K562 (cell line): ENCODE data around the gene RBMS1.

Source experiments
- POLR2A ChIP-seq: fragments of 450-650 bp; conservative IDR thresholded peaks from 2 replicates; pipeline ENCODE4 v1.6.1; 2016
- ZNF324 ChIP-seq: fragments of 250-450 bp; sonication (Bioruptor Pico); IDR thresholded peaks from 2 replicates; pipeline ENCODE4 v1.4.0; 2020; ENCODE audit warnings: mild to moderate bottlenecking
- ZNF551 ChIP-seq: fragments of 250-450 bp; sonication (Bioruptor Pico); IDR thresholded peaks from 2 replicates; pipeline ENCODE4 v1.5.0; 2021; ENCODE audit warnings: mild to moderate bottlenecking, moderate library complexity
- TF ChIP-seq, protein P1 (sequence below), 3 experiments: IDR thresholded peaks in 2 of 3; conservative IDR thresholded peaks in 1 of 3; 2 replicates each; pipeline ENCODE4 v1.5.1; 2011 to 2012; ENCODE audit warnings: low read length in 3 of 3, mild to moderate bottlenecking in 3 of 3, control low read depth in 2 of 3, improper control_type of control experiment in 1 of 3, inconsistent platforms in 1 of 3, low read depth in 1 of 3, mixed read lengths in 1 of 3, moderate library complexity in 1 of 3; ENCODE audit not compliant: insufficient read depth in 2 of 3
- TF ChIP-seq, protein P2 (sequence below): fragments of 450-650 bp; IDR thresholded peaks from 2 replicates; pipeline ENCODE4 v1.6.1; 2016; ENCODE audit warnings: low read depth, mild to moderate bottlenecking, moderate library complexity

DNA sequence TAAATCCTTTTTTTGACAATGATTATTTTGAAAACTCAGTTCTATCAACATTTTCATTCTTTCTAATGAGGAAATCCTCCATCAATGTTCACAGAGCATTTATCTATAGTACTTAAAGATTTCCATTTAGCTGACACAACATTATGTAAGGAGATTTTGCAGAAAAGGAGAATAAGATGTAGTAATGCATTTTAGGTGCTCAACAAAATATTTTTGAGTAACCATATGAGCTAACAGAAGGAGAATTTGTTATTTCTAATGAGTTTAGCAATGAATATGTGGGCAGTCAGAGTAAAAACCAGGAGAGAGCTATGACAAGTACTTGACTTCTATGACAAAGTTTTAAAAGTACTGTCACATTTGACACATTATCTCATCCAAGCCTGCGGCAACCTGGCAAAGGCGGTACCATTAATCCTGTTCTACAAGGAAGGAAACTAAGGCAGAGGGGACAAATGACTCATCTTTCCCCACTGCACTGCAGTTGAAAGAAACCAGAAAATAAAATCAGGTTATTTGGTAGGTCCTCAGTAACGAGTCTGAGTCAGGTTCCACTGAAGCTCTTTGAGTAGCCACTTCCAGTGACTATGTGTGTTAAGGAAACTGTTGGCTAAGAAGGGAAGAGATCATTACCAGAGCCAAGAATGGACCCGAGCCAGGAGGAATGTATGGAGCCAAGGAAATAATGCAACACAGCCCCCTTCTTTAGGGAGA, 159.4 kb downstream of the RBMS1 start:
- TF ChIP-seq, protein P1, sequence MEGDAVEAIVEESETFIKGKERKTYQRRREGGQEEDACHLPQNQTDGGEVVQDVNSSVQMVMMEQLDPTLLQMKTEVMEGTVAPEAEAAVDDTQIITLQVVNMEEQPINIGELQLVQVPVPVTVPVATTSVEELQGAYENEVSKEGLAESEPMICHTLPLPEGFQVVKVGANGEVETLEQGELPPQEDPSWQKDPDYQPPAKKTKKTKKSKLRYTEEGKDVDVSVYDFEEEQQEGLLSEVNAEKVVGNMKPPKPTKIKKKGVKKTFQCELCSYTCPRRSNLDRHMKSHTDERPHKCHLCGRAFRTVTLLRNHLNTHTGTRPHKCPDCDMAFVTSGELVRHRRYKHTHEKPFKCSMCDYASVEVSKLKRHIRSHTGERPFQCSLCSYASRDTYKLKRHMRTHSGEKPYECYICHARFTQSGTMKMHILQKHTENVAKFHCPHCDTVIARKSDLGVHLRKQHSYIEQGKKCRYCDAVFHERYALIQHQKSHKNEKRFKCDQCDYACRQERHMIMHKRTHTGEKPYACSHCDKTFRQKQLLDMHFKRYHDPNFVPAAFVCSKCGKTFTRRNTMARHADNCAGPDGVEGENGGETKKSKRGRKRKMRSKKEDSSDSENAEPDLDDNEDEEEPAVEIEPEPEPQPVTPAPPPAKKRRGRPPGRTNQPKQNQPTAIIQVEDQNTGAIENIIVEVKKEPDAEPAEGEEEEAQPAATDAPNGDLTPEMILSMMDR (IDR thresholded peaks at IDR 0.05 in 2 of 3, conservative IDR thresholded peaks at IDR 0.05 in 1 of 3; ENCODE audit: insufficient read depth in 2 of 3, low read depth in 1 of 3, low read length in 3 of 3), result no peak
- TF ChIP-seq POLR2A (no peak), ZNF551 (CRISPR knock-in tag) (no peak), ZNF324 (CRISPR knock-in tag) (no peak)
- TF ChIP-seq, protein P2, sequence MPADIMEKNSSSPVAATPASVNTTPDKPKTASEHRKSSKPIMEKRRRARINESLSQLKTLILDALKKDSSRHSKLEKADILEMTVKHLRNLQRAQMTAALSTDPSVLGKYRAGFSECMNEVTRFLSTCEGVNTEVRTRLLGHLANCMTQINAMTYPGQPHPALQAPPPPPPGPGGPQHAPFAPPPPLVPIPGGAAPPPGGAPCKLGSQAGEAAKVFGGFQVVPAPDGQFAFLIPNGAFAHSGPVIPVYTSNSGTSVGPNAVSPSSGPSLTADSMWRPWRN, result no peak
